Natural killer cell treated with Interleukin-12 subunit alpha and Interleukin-12 subunit beta and Interleukin-15 and Interleukin-18, amount 100 ng/mL, for 72 hours (primary cell): Measurements from ENCODE around the gene GRM8. TPM values are rescaled to one million over a fixed set of nuclear protein-coding genes. Genes with fewer than 3 reads are reported as not detected.
A peak's percentile ranks its signal among the peaks of the same experiment; 100 is the strongest.

Experiments
- ATAC-seq, 2 donors: fragments of 150-1000 bp; cut with Tn5 transposase in 1 of 2; sonication (Bioruptor Pico), chemical (Tn5 transposase) in 1 of 2; 2 replicates each; pipeline ENCODE4 v1.10.0; 2021
- DNase-seq: peaks from one replicate; pipeline ENCODE4 v3.0.0; 2022; ENCODE audit warnings: low spot score
- H3K27ac Mint-ChIP-seq, 2 donors: 1 replicate in 1 of 2; 2 replicates in 1 of 2; pipeline ENCODE4 v1.8.0; 2022; ENCODE audit warnings: mixed read lengths in 2 of 2, mild to moderate bottlenecking in 1 of 2, moderate library complexity in 1 of 2
- H3K27me3 Mint-ChIP-seq, 2 donors: 1 replicate in 1 of 2; 2 replicates in 1 of 2; pipeline ENCODE4 v1.8.0; 2022; ENCODE audit warnings: mixed read lengths in 2 of 2
- H3K36me3 Mint-ChIP-seq: one replicate; pipeline ENCODE4 v1.8.0; 2022; ENCODE audit warnings: mixed read lengths
- H3K4me1 Mint-ChIP-seq, 2 donors: 1 replicate in 1 of 2; 2 replicates in 1 of 2; pipeline ENCODE4 v1.8.0; 2022; ENCODE audit warnings: low read depth in 2 of 2, mixed read lengths in 2 of 2, mild to moderate bottlenecking in 1 of 2
- H3K4me3 Mint-ChIP-seq: one replicate; pipeline ENCODE4 v1.8.0; 2022; ENCODE audit warnings: mixed read lengths
- H3K9me3 Mint-ChIP-seq: 2 replicates; pipeline ENCODE4 v1.8.0; 2022; ENCODE audit warnings: mixed read lengths
- total RNA-seq, 2 donors: library from RNA; stranded (reverse); gene quantifications; one replicate each; pipeline ENCODE4 v1.2.3, GENCODE V29; 2022

The GRM8 gene
- total RNA-seq, 2 donors from 2014 or later = not detected

DNA sequence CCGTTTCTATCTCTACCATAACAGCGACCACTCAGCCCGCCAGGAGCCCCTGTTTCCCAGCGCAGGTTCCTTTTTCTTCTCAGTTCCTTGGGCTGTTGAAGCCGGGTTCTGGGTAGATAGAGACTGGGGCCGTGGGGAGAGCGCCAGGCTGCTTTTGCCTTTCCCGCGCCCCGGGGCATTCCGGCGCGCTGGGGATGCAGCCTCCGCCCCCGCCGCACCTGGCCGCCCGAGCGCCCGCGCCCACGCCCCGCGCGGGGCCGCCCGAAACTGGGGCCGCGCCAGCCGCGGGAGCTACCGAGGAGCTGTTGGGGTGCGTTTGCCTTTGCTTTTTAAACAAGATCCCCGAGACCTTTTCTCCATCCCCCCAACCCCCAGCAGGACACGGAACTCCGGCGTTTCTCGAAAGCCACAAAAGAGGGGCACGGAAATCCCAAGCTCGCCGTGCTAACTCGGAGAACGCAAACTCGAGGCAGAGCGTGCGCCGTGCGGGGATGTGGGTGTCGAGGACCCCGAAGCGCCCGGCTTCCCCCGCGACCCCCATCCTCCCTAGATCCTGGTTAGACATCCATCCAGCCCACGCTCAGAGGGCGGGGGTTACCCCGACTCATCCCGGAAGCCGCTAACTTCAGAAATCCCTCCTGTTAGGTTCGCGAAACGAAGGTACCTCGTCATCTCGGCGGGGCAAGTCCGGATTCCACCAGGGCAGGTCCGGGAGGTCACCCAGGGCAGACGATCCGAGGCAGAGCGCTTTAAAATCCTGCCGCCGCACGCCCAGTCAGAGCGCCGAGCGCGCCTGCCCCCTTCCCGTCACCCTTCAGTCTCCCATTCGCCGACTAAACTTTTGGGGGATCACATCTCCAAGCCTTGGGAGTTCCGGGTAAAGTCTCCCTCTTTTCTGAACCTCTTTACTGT lies 1.0 kb downstream of the GRM8 start:
- H3K36me3 Mint-ChIP-seq = no peaks in the 10 kb centered on the region
- no peak overlapping the region for H3K27ac Mint-ChIP-seq
- peak overlapping the region; percentile 76 for H3K4me3 Mint-ChIP-seq
- no peaks in the 10 kb centered on the region for H3K9me3 Mint-ChIP-seq
- peaks cover 42 to 72% of the 10 kb centered on the region in 2 donors for H3K27me3 Mint-ChIP-seq
- DNase-seq (no peak), ATAC-seq (no peak)
- H3K4me1 Mint-ChIP-seq = peaks cover 6 to 7% of the 10 kb centered on the region in 2 donors

DNA sequence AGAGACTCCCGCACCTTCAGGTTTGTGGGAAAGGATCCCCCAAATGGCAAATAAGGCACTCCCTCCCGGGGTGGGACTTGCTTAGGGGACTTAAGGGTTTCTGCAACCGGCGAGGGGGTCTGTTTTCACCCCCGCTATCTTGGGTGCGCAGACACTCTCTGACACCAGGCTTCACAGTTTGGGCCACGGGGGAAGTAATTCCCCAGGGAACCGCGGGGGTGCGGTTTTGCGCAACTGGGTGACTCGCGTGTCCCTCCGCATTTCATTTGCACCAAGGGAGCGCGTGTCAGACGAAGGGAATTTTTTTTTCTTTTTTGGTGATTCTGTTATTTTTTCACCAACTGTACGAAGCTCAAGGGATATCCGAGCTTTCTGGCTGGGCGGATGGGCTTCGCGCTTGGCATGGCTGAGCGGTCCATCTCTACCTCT lies 1.7 kb downstream of the GRM8 start:
- no peak overlapping the region for H3K4me3 Mint-ChIP-seq
- peaks cover 6 to 7% of the 10 kb centered on the region in 2 donors for H3K4me1 Mint-ChIP-seq
- no peaks in the 10 kb centered on the region for H3K9me3 Mint-ChIP-seq
- no peak overlapping the region for H3K27ac Mint-ChIP-seq
- H3K27me3 Mint-ChIP-seq = peaks cover 41 to 71% of the 10 kb centered on the region in 2 donors
- DNase-seq (no peak), ATAC-seq (no peak)
- no peaks in the 10 kb centered on the region for H3K36me3 Mint-ChIP-seq

GRCh38 chr7:127250312-127251035 lies 2.3 kb downstream of the GRM8 start:
- Mint-ChIP-seq H3K27ac (no peak overlapping the region), H3K27me3 (peaks cover 36 to 69% of the 10 kb centered on the region in 2 donors), H3K9me3 (no peaks in the 10 kb centered on the region), H3K36me3 (no peaks in the 10 kb centered on the region), H3K4me3 (no peak overlapping the region), H3K4me1 (peaks cover 6 to 7% of the 10 kb centered on the region in 2 donors)
- DNase-seq (no peak), ATAC-seq (no peak)

- H3K27ac Mint-ChIP-seq = no peak overlapping the region
- no peaks in the 10 kb centered on the region for H3K4me1 Mint-ChIP-seq
- H3K4me3 Mint-ChIP-seq = no peak overlapping the region
- no peaks in the 10 kb centered on the region for H3K9me3 Mint-ChIP-seq
- peaks cover 33 to 72% of the 10 kb centered on the region in 2 donors for H3K27me3 Mint-ChIP-seq
- DNase-seq (no peak), ATAC-seq (no peak)
- H3K36me3 Mint-ChIP-seq = no peaks in the 10 kb centered on the region
Measured at GRCh38 chr7:127245607-127246006, 7.1 kb downstream of the GRM8 start.

DNA sequence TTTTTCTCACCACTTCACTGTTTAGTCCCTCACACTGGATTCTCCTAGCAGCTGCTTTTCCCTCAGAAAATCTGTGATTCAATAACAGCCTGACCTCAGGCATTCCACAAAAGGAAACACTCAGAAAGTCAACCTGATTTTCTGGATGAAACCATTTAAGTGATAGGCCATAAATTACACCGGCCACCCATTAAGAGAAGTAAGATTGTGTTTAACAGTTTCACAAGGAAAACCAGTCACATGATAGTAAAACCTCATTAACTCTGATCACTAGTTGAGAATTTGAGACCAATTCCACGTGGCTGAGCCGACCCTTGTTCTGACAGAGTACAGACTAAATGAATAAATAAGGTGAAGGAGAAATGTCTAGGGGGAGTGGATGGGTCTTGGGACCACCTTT lies 7.7 kb downstream of the GRM8 start:
- H3K36me3 Mint-ChIP-seq = no peaks in the 10 kb centered on the region
- no peaks in the 10 kb centered on the region for H3K4me1 Mint-ChIP-seq
- no peak overlapping the region for H3K4me3 Mint-ChIP-seq
- H3K27ac Mint-ChIP-seq = no peak overlapping the region
- DNase-seq = no peak
- H3K9me3 Mint-ChIP-seq = no peaks in the 10 kb centered on the region
- H3K27me3 Mint-ChIP-seq = peaks cover 32 to 71% of the 10 kb centered on the region in 2 donors
- ATAC-seq = no peak

GRCh38 chr7:127239814-127240213 lies 12.9 kb downstream of the GRM8 start:
- Mint-ChIP-seq H3K27ac (no peak overlapping the region), H3K27me3 (peaks cover 31 to 59% of the 10 kb centered on the region in 2 donors), H3K36me3 (no peaks in the 10 kb centered on the region), H3K4me1 (no peaks in the 10 kb centered on the region), H3K9me3 (peaks cover 3% of the 10 kb centered on the region), H3K4me3 (no peak overlapping the region)
- no peak for DNase-seq
- no peak for ATAC-seq

GRCh38 chr7:127233630-127234029 lies 19.1 kb downstream of the GRM8 start:
- Mint-ChIP-seq H3K4me1 (no peaks in the 10 kb centered on the region), H3K27ac (no peak overlapping the region), H3K4me3 (no peak overlapping the region), H3K27me3 (peaks cover 19 to 37% of the 10 kb centered on the region in 2 donors), H3K9me3 (peaks cover 3% of the 10 kb centered on the region), H3K36me3 (no peaks in the 10 kb centered on the region)
- DNase-seq (no peak), ATAC-seq (no peak)

- Mint-ChIP-seq H3K4me1 (no peaks in the 10 kb centered on the region), H3K27me3 (peaks cover 18 to 41% of the 10 kb centered on the region in 2 donors), H3K27ac (no peak overlapping the region), H3K9me3 (no peaks in the 10 kb centered on the region), H3K4me3 (no peak overlapping the region), H3K36me3 (no peaks in the 10 kb centered on the region)
- DNase-seq = no peak
- ATAC-seq = no peak
Measured at GRCh38 chr7:127231415-127231814, 21.3 kb downstream of the GRM8 start.

DNA sequence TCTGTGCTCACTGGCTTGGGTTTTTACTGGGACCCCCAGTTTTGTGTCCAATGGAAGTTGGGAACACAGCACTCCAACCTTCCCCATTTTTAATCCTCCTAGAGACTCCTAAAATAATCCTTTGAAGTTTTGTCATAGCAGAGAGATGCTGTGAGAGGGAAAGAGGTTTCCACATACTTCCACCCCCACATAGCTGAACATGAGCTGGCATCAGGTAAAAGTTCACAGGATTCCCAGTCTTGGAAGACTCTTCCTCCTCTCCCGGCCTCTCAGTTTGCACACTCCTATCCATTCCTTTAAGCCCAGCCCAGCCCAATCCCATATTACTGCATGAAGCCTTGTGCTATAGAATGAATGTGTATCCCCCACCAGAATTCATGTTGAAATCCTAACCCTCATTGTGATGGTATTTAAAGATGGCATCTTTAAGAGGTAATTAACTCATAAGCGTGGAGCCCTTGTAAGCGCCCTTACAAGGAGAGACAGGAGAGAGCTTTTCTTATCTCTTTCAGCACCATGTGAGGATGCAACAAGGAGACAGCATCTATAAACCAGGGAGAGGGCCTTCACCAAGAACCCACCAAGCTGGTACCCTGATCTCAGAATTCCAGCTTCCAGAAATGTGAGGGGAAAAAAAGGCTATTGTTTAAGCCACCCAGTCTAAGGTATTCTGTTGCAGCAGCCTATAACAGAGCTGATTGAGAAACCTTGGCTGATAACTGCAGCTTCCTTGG lies 22.4 kb downstream of the GRM8 start:
- no peak overlapping the region for H3K27ac Mint-ChIP-seq
- DNase-seq (no peak), ATAC-seq (no peak)

GRCh38 chr7:127226685-127227374 lies 25.9 kb downstream of the GRM8 start:
- H3K4me3 Mint-ChIP-seq = no peak overlapping the region
- no peaks in the 10 kb centered on the region for H3K9me3 Mint-ChIP-seq
- no peaks in the 10 kb centered on the region for H3K4me1 Mint-ChIP-seq
- no peak for DNase-seq
- no peaks in the 10 kb centered on the region for H3K36me3 Mint-ChIP-seq
- peaks cover 30 to 66% of the 10 kb centered on the region in 2 donors for H3K27me3 Mint-ChIP-seq
- no peak for ATAC-seq
- no peak overlapping the region for H3K27ac Mint-ChIP-seq

More for the DNA sequence above, 22.4 kb downstream of the GRM8 start:
- Mint-ChIP-seq H3K36me3 (no peaks in the 10 kb centered on the region), H3K27me3 (peaks cover 20 to 44% of the 10 kb centered on the region in 2 donors), H3K9me3 (no peaks in the 10 kb centered on the region), H3K4me1 (no peaks in the 10 kb centered on the region), H3K4me3 (no peak overlapping the region)

- H3K4me3 Mint-ChIP-seq = no peak overlapping the region
- DNase-seq = no peak
- no peak overlapping the region for H3K27ac Mint-ChIP-seq
- ATAC-seq = no peak
- no peaks in the 10 kb centered on the region for H3K9me3 Mint-ChIP-seq
- no peaks in the 10 kb centered on the region for H3K36me3 Mint-ChIP-seq
- no peaks in the 10 kb centered on the region for H3K4me1 Mint-ChIP-seq
- H3K27me3 Mint-ChIP-seq = peaks cover 16 to 54% of the 10 kb centered on the region in 2 donors
Measured at GRCh38 chr7:127221731-127222130, 31.0 kb downstream of the GRM8 start.

DNA sequence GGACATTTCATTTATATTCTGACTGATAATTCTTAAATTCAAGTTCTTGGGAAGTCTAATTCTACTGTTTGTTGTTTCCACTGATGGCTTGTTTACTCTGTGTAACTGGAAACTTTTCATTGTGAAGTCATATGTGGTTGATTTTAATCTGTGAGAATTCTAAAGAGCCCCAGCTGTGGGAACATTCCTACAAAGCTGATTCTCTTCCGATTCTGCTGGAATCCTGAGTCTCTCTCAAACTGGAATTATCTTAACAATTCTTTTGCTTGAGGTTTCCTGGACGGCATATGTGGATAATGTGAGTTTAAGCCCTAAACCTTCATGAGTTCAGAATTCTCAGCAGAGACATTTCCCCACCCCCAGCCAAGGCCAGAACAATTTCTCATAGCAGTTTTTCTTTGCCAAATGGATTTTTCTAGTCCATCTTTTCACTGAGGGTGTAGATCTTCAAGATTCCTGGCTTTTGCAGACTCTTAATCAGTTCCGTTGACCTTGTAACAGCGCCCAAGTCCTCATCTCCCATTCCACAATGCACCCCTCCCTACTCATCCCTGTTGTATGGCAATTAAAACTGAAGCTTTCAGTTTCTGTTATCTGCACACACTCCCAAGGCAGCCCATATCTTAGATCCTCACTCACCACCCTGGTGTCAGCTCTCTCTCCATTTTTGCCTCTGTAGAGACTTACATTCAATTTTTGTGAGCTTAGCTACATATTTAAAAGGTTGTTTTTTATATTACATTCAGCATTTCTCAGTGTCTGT lies 37.6 kb downstream of the GRM8 start:
- ATAC-seq (no peak), DNase-seq (no peak)
- Mint-ChIP-seq H3K4me3 (no peak overlapping the region), H3K9me3 (no peaks in the 10 kb centered on the region), H3K27me3 (peaks cover 18 to 42% of the 10 kb centered on the region in 2 donors), H3K27ac (no peak overlapping the region), H3K4me1 (no peaks in the 10 kb centered on the region), H3K36me3 (no peaks in the 10 kb centered on the region)
